RWPE1 (cell line): Measurements from ENCODE around the gene CEP72.

Source experiments
- CTCF ChIA-PET: fragments of 350-600 bp; sonication (Branson Sonifier 250); formaldehyde crosslinking; extraction: SDS; loops from one replicate; lab custom pipeline; 2021; lab: Yijun Ruan, JAX
- POLR2A ChIA-PET: fragments of 400-600 bp; formaldehyde crosslinking; extraction: SDS; loops from one replicate; lab custom pipeline; 2020; ENCODE audit warnings: antibody characterized with exemption; ENCODE audit not compliant: low non-redundant PET; lab: Yijun Ruan, JAX
- DNase-seq: peaks from one replicate; pipeline ENCODE4 v3.0.0; 2012; ENCODE audit warnings: low spot score
- H3K27ac ChIP-seq: fragments of 450-650 bp; 2 replicates; pipeline ENCODE4 v1.5.1; 2017
- CTCF ChIP-seq: fragments of 450-650 bp; conservative IDR thresholded peaks from 2 replicates; pipeline ENCODE4 v1.5.1; 2017; ENCODE audit warnings: low read depth, mild to moderate bottlenecking

CEP72 gene

GRCh38 chr5:660491-661030 is 48.4 kb downstream of the CEP72 start:
- no peak for TF ChIP-seq CTCF
- DNase-seq = no peak
- no peak overlapping the region for H3K27ac ChIP-seq
- ChIA-PET POLR2A (no interaction called here), CTCF (no interaction called here)

GRCh38 chr5:661891-662750 is 50.0 kb downstream of the CEP72 start:
- DNase-seq = no peak
- no peak for TF ChIP-seq CTCF
- CTCF ChIA-PET = no interaction called here
- H3K27ac ChIP-seq = no peak overlapping the region; the same call in 1 of the 2 replicates
- POLR2A ChIA-PET = no interaction called here

- DNase-seq = no peak
- CTCF ChIA-PET = no interaction called here
- peak overlapping the region; percentile 55 for H3K27ac ChIP-seq
- POLR2A ChIA-PET = no interaction called here
- no peak for TF ChIP-seq CTCF
Measured at GRCh38 chr5:662751-663435, 50.8 kb downstream of the CEP72 start.

GRCh38 chr5:663436-664342 is 51.5 kb downstream of the CEP72 start:
- CTCF ChIA-PET = no interaction called here
- POLR2A ChIA-PET = no interaction called here
- DNase-seq = no peak
- no peak for TF ChIP-seq CTCF
- peak overlapping the region; percentile 55 for H3K27ac ChIP-seq

- no peak for TF ChIP-seq CTCF
- ChIA-PET CTCF (no interaction called here), POLR2A (no interaction called here)
- no peak for DNase-seq
- H3K27ac ChIP-seq = peak overlapping the region; percentile 55
Measured at GRCh38 chr5:664343-664993, 52.3 kb downstream of the CEP72 start.

- CTCF ChIA-PET = no interaction called here
- POLR2A ChIA-PET = no interaction called here
Measured at GRCh38 chr5:664994-665360, 52.8 kb downstream of the CEP72 start.

More at GRCh38 chr5:664994-665360, 52.8 kb downstream of the CEP72 start:
- no peak for TF ChIP-seq CTCF
- no peak for DNase-seq
- H3K27ac ChIP-seq = peak overlapping the region; percentile 55
